Hepatocyte (in vitro differentiated cells): ENCODE measurements around the gene DDX19B.
"Not testable (repeated sequence)": the region's sequence is repeated elsewhere in the genome, so short reads cannot be mapped to it uniquely, and the experiment has no call there.

Experiments used
- EZH2 ChIP-seq: fragments of 200-600 bp; sonication (generic); IDR thresholded peaks from 2 replicates; pipeline ENCODE4 v1.6.1; 2016; ENCODE audit warnings: antibody characterized with exemption, mild to moderate bottlenecking, borderline replicate concordance
- EZH2phosphoT487 ChIP-seq: fragments of 200-600 bp; sonication (generic); IDR thresholded peaks from one replicate; pipeline ENCODE4 v1.6.1; 2018; ENCODE audit warnings: antibody characterized with exemption, mild to moderate bottlenecking, low read depth, moderate library complexity; ENCODE audit not compliant: unreplicated experiment, severe bottlenecking
- TF ChIP-seq, protein P1 (sequence below): fragments of 200-600 bp; sonication (generic); IDR thresholded peaks from 2 replicates; pipeline ENCODE4 v1.5.1; 2016; ENCODE audit warnings: antibody characterized with exemption, mild to moderate bottlenecking; ENCODE audit not compliant: poor library complexity

DNA sequence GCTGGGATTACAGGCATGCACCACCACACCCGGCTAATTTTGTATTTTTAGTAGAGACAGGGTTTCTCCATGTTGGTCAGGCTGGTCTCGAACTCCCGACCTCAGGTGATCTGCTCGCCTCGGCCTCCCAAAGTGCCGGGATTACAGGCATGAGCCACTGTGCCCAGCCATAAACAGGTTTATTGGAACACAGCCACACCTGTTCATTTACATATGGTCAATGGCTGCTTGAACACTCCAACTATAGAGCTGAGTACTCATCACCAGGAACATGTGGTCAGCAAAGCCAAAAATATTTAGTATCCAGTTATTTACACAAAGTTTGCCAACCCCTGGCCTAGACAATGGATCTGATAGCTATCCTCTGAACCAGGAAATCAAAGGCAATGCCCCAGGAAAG, 39.1 kb upstream of the DDX19B start:
- TF ChIP-seq, protein P1, sequence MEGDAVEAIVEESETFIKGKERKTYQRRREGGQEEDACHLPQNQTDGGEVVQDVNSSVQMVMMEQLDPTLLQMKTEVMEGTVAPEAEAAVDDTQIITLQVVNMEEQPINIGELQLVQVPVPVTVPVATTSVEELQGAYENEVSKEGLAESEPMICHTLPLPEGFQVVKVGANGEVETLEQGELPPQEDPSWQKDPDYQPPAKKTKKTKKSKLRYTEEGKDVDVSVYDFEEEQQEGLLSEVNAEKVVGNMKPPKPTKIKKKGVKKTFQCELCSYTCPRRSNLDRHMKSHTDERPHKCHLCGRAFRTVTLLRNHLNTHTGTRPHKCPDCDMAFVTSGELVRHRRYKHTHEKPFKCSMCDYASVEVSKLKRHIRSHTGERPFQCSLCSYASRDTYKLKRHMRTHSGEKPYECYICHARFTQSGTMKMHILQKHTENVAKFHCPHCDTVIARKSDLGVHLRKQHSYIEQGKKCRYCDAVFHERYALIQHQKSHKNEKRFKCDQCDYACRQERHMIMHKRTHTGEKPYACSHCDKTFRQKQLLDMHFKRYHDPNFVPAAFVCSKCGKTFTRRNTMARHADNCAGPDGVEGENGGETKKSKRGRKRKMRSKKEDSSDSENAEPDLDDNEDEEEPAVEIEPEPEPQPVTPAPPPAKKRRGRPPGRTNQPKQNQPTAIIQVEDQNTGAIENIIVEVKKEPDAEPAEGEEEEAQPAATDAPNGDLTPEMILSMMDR: not testable (repeated sequence)
- not testable (repeated sequence) for TF ChIP-seq EZH2phosphoT487, EZH2
